Skeletal muscle tissue (tissue), 4 donors: ENCODE results near the gene MTERF1. TPM values are rescaled to one million over a fixed set of nuclear protein-coding genes. Genes with fewer than 3 reads are reported as not detected.

Experiments used
- H3K27ac ChIP-seq: one replicate; pipeline ENCODE4 v1.7.0; 2013; ENCODE audit warnings: mild to moderate bottlenecking, low read depth, low read length, inconsistent platforms
- H3K27me3 ChIP-seq, 3 donors: one replicate each; pipeline ENCODE4 v1.7.0; 2013; ENCODE audit warnings: low read length in 3 of 3; ENCODE audit not compliant: control insufficient read depth in 3 of 3, insufficient read depth in 3 of 3
- H3K36me3 ChIP-seq, 3 donors: one replicate each; pipeline ENCODE4 v1.7.0; 2013; ENCODE audit warnings: low read length in 3 of 3; ENCODE audit not compliant: control insufficient read depth in 3 of 3, insufficient read depth in 3 of 3
- H3K4me1 ChIP-seq, 3 donors: one replicate each; pipeline ENCODE4 v1.7.0; 2013; ENCODE audit warnings: low read length in 3 of 3, mild to moderate bottlenecking in 3 of 3; ENCODE audit not compliant: control insufficient read depth in 3 of 3, insufficient read depth in 3 of 3
- H3K4me3 ChIP-seq, 3 donors: one replicate each; pipeline ENCODE4 v1.7.0; 2013; ENCODE audit warnings: low read length in 3 of 3
- H3K9ac ChIP-seq, 3 donors: one replicate each; pipeline ENCODE4 v1.7.0; 2013; ENCODE audit warnings: low read length in 3 of 3, mild to moderate bottlenecking in 3 of 3, moderate library complexity in 2 of 3, low read depth in 1 of 3
- H3K9me3 ChIP-seq, 3 donors: one replicate each; pipeline ENCODE4 v1.7.0; 2013; ENCODE audit warnings: low read length in 3 of 3; ENCODE audit not compliant: control insufficient read depth in 3 of 3
- total RNA-seq: library from RNA; depleted of rRNA; stranded (reverse); fragments of >200 nt; gene quantifications from one replicate; pipeline ENCODE4 v1.2.3, GENCODE V29; 2014
- donor health status: Osteomylitis.

Gene MTERF1
- total RNA-seq, 1 donor from 2014 or later: 7.3 TPM

DNA sequence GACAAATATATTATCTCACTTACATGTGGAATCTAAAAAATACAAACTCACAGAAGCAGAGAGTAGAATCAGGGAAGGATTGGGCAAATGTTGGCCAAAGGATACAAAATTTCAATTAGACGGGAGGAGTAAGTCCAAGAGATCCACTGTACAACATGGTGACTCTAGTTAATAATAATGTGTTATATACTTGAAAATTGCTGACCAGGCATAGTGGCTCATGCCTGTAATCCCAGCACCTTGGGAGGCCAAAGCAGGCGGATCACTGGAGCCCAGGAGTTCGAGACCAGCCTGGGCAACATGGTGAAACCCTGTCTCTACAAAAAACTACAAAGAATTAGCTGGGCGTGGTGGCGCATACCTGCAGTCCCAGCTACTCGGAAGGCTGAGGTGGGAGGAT lies 16.4 kb downstream of the MTERF1 start:
- no peak overlapping the region for H3K4me3 ChIP-seq
- H3K27ac ChIP-seq: no peak overlapping the region
- no peak overlapping the region for H3K9ac ChIP-seq
- H3K9me3 ChIP-seq: no peaks in the 10 kb centered on the region
- H3K36me3 ChIP-seq: no peaks in the 10 kb centered on the region
- no peaks in the 10 kb centered on the region for H3K27me3 ChIP-seq
- H3K4me1 ChIP-seq: no peaks in the 10 kb centered on the region

DNA sequence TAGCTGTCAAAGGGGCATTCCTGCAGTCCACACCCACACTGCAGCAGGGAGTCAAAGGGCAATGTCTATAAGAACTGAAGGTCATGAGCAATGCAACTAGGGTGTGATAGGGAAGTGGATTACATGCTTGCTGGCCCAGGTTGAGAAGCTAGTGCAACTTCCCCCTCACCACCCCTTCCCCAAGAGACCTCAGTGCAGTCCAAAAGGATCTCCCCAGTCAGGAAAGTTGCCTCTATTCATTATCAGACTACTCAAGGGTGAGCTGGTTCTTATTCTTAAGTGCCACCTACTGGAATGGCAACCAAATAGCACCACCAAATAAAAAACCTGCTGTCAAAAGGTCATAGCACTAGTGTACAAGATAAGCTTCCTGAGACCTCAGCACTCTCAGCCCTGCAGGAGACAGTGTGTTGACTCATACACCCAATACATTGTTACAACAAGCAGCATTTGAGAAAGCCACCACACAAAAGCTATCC lies 28.2 kb downstream of the MTERF1 start:
- peaks cover 0 to 8% (median 0%) of the 10 kb centered on the region in 3 donors for H3K9me3 ChIP-seq

DNA sequence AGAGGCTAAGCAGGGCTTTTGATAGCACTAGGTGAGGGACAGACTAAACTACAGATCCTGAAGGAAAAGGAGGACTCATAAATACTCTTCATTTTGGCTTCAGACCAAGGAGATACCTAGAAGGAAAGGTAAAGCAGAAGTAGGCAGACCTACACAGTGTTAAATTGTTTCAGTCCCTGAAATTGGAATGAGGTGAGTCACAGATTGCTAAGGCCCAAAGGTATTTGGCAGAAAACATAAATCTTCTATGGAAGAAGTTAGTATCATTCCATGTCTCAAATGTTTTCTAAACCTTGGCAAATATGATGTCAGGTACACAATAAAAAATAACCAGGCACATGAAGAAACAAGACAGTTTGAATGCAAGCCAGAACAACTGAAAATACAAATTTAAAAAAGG lies 30.0 kb downstream of the MTERF1 start:
- no peaks in the 10 kb centered on the region for H3K36me3 ChIP-seq
- H3K4me1 ChIP-seq: no peaks in the 10 kb centered on the region
- H3K9me3 ChIP-seq: peaks cover 0 to 5% (median 0%) of the 10 kb centered on the region in 3 donors
- no peak overlapping the region for H3K27ac ChIP-seq
- no peak overlapping the region for H3K9ac ChIP-seq
- no peaks in the 10 kb centered on the region for H3K27me3 ChIP-seq
- H3K4me3 ChIP-seq: no peak overlapping the region

More for the DNA sequence above, 28.2 kb downstream of the MTERF1 start:
- Histone ChIP-seq H3K27ac (no peak overlapping the region), H3K9ac (no peak overlapping the region), H3K4me3 (no peak overlapping the region), H3K36me3 (no peaks in the 10 kb centered on the region), H3K27me3 (no peaks in the 10 kb centered on the region), H3K4me1 (no peaks in the 10 kb centered on the region)

DNA sequence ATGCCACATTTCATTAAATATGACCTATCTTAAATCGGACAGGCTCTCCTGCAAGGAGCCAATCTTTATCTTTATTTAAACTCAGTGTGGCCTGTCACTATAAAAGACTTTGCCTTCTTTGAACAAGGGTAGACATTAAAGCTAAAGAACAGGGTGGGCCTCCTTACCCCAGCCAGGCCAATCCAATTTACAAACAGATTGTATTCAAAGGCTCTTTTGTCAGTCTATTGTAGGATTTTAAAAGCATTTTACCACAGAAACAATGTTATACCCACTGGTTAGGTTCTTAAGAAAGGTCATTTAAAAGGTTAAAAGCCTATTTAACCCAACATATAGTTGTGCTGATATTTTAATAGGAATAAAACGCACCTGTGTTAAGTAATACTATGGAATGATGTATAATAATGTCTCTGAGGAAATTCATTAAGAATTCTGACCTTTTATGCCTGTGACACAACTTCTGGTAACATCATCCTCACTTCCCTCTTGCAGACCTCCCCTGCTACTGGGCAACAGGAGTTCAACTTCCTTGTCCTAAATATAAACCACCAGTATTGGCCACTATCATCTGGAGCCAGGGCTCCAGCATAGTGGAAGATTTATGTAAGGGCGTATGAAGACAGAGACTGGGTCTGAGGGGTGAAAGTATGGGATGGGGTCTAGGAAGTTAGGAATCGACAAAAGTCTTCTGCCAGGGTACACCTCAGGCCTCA lies 32.5 kb downstream of the MTERF1 start:
- Histone ChIP-seq H3K4me1 (no peaks in the 10 kb centered on the region), H3K9ac (no peak overlapping the region), H3K27me3 (no peaks in the 10 kb centered on the region), H3K27ac (no peak overlapping the region), H3K36me3 (no peaks in the 10 kb centered on the region), H3K4me3 (no peak overlapping the region), H3K9me3 (no peaks in the 10 kb centered on the region)

DNA sequence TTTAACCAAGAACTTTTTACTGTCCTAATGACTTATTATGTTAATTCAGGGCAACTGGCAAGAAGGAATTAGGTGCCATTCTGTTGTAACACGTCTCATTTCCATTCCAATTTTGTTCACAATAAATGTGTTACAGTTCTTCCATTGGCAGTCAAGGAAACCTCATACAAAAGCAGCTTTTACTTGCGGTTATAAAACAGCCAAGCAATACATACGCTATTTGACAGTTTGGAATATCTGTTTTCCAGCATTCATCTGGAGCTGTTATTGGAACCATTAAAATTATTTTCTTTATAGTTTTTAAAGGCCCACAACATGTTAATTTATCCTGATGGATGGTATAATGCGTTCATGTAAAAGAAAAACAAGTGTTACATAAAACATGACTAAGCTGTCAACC lies 33.3 kb downstream of the MTERF1 start:
- H3K9me3 ChIP-seq: no peaks in the 10 kb centered on the region
- no peak overlapping the region for H3K27ac ChIP-seq
- H3K36me3 ChIP-seq: no peaks in the 10 kb centered on the region
- no peaks in the 10 kb centered on the region for H3K4me1 ChIP-seq
- no peak overlapping the region for H3K4me3 ChIP-seq
- H3K9ac ChIP-seq: no peak overlapping the region
- H3K27me3 ChIP-seq: no peaks in the 10 kb centered on the region

DNA sequence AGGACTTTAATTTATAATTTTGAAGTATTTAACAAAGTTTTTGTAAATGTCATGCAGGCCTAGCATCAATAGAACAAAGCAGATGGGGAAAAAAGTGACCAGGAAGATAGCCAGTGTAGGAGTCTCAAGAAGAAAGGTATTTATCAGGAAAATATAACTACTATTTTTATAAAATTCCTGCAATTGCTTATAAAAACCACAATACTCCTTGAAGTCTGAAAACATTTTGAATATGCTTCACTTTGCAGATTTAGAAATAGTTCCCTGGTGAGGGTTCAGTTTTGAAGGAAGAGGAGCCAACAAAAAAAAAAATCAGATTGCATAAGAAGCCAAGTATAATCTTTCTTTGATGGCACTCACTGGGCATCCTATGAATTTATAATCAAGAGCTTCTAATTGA lies 34.1 kb downstream of the MTERF1 start:
- no peaks in the 10 kb centered on the region for H3K4me1 ChIP-seq

DNA sequence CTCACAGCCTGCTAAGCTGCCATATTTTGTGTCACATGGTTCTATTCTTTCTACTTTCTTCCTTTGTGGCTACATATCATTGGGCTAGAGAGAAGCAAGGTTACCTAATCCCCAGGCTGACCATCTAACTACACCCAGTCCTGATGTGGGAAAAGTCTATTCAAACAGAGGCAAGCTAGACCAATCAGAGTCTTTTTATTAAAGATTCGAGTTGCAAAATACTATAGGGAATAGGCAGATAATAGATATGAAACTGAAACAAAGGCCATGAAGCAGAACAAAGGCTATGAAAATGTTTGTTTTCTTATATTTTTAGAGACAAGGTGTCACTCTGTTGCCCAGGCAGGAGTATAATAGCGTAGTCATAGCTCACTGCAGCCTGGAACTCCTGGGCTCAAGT lies 36.7 kb downstream of the MTERF1 start:
- no peak overlapping the region for H3K27ac ChIP-seq
- no peaks in the 10 kb centered on the region for H3K27me3 ChIP-seq
- no peaks in the 10 kb centered on the region for H3K36me3 ChIP-seq
- no peak overlapping the region for H3K9ac ChIP-seq
- H3K4me1 ChIP-seq: no peaks in the 10 kb centered on the region
- H3K9me3 ChIP-seq: no peaks in the 10 kb centered on the region
- no peak overlapping the region for H3K4me3 ChIP-seq

More for the DNA sequence above, 34.1 kb downstream of the MTERF1 start:
- H3K27ac ChIP-seq: no peak overlapping the region
- no peaks in the 10 kb centered on the region for H3K36me3 ChIP-seq
- no peak overlapping the region for H3K4me3 ChIP-seq
- no peak overlapping the region for H3K9ac ChIP-seq
- no peaks in the 10 kb centered on the region for H3K9me3 ChIP-seq
- H3K27me3 ChIP-seq: no peaks in the 10 kb centered on the region

DNA sequence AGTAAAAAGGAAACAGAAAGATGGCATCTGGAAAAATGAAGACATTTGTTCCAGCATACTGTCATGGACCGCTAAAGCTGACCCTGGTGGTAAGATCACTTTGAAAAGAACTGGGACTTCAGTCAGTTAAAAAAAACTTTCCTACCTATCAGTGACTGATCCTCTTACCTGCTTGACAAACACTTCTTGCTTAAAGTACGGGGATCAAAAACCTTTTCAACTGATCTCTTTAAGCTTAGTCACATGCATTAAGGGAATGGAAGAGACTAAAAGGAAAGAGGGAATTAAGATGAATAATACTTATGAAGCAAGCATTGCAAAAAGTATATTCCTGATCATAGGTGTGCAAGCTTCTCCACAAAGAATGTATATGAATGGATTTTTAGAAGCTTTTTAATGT lies 42.1 kb downstream of the MTERF1 start:
- H3K9ac ChIP-seq: no peak overlapping the region
- H3K4me1 ChIP-seq: no peaks in the 10 kb centered on the region
- no peaks in the 10 kb centered on the region for H3K36me3 ChIP-seq
- no peaks in the 10 kb centered on the region for H3K27me3 ChIP-seq
- no peak overlapping the region for H3K4me3 ChIP-seq
- no peak overlapping the region for H3K27ac ChIP-seq
- H3K9me3 ChIP-seq: no peaks in the 10 kb centered on the region

DNA sequence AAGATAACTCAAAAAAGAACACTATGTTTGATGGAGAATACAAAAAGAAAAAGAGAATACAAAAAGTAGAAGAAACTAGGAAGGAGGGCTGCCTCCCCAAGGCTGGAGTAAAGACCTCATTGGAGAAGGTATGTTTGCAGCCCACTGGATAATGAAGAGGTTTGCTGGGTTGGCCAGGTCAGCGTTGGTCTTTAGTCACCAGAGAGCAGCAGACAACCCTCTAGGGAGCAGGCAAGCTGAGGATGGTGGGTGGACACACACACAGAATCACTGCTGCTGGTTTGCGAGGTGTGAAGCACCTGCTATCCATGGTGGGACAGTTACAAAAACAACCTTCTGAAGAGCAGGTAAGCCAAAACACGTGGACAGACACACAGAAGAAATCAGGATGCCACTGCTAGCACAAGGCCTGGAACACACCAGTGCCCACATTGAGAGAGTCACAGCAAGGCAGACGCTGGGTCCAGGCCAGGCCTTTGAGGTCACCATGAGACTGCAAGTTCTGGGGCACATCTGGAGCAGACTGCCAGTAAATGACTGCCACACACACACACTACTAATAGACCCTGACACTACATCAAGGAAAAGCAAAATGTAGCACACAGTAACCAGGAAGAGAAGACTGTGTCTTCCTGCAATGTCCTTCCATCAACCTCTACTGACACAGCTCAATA lies 43.0 kb downstream of the MTERF1 start:
- Histone ChIP-seq H3K9me3 (no peaks in the 10 kb centered on the region), H3K27ac (no peak overlapping the region), H3K27me3 (no peaks in the 10 kb centered on the region), H3K9ac (no peak overlapping the region), H3K36me3 (no peaks in the 10 kb centered on the region), H3K4me3 (no peak overlapping the region), H3K4me1 (no peaks in the 10 kb centered on the region)

DNA sequence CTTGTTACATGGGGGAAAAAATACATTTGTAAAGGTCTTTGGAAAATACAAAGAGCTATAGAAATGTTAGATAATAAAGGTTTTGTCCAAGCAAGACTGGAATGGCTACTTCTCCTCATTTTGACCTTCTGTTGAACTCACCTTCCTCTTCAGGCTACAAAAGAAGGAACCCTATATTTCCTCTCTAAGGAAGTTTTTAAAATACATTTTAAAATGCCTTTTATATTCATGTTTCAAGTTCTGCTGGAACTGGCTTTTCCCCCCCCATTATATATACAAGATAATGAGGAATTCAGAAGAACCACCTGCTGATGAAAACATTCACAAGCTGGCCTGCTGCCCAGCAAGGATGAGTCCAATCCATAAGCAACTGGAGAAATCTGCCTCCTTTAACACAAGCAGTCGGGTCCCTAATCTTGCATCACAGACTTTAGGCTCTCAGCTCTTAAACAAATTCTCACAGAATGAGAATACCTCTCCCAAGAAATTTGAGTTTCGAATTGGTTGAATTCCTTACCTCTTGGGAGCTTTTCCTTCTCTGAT lies 44.6 kb downstream of the MTERF1 start:
- no peak overlapping the region for H3K9ac ChIP-seq
- no peaks in the 10 kb centered on the region for H3K4me1 ChIP-seq
- no peak overlapping the region for H3K4me3 ChIP-seq
- H3K9me3 ChIP-seq: no peaks in the 10 kb centered on the region
- no peaks in the 10 kb centered on the region for H3K27me3 ChIP-seq
- H3K27ac ChIP-seq: no peak overlapping the region
- H3K36me3 ChIP-seq: no peaks in the 10 kb centered on the region
